ENCODE measurements around the gene CDC27.

CDC27 gene

DNA sequence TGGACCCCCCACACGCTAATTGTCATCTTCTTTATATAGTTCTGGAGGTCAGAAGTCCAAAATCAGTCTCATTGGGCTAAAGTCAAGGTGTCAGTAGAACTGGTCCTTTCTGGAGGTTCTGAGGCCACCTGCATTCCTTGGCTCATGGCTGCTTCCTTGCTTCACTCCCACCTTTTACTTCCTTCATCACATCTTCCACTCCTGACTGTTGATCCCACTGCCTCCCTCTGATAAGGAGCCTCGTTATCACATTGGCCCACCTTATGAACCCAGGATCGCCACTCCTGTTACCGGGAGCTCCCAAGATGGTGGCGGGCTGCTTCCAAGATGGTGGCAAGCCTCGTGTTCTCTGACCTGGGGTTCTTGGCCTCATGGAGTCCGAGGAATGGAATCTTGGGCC lies 83.0 kb downstream of the CDC27 start:
- no peak for TF ChIP-seq TEAD4 (IDR thresholded peaks at IDR 0.05)
- TF ChIP-seq, protein P1, sequence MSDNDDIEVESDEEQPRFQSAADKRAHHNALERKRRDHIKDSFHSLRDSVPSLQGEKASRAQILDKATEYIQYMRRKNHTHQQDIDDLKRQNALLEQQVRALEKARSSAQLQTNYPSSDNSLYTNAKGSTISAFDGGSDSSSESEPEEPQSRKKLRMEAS (IDR thresholded peaks at IDR 0.05), result no peak
- TF ChIP-seq NFIC (IDR thresholded peaks at IDR 0.05), result no peak
- TF ChIP-seq FOXM1 (IDR thresholded peaks at IDR 0.05; ENCODE audit: borderline replicate concordance, low read depth), result no peak
- TF ChIP-seq, protein P2, sequence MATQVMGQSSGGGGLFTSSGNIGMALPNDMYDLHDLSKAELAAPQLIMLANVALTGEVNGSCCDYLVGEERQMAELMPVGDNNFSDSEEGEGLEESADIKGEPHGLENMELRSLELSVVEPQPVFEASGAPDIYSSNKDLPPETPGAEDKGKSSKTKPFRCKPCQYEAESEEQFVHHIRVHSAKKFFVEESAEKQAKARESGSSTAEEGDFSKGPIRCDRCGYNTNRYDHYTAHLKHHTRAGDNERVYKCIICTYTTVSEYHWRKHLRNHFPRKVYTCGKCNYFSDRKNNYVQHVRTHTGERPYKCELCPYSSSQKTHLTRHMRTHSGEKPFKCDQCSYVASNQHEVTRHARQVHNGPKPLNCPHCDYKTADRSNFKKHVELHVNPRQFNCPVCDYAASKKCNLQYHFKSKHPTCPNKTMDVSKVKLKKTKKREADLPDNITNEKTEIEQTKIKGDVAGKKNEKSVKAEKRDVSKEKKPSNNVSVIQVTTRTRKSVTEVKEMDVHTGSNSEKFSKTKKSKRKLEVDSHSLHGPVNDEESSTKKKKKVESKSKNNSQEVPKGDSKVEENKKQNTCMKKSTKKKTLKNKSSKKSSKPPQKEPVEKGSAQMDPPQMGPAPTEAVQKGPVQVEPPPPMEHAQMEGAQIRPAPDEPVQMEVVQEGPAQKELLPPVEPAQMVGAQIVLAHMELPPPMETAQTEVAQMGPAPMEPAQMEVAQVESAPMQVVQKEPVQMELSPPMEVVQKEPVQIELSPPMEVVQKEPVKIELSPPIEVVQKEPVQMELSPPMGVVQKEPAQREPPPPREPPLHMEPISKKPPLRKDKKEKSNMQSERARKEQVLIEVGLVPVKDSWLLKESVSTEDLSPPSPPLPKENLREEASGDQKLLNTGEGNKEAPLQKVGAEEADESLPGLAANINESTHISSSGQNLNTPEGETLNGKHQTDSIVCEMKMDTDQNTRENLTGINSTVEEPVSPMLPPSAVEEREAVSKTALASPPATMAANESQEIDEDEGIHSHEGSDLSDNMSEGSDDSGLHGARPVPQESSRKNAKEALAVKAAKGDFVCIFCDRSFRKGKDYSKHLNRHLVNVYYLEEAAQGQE (IDR thresholded peaks at IDR 0.05; ENCODE audit: low read depth), result no peak
- TF ChIP-seq ZBTB7A (IDR thresholded peaks at IDR 0.05; ENCODE audit: low read depth), result no peak
- TF ChIP-seq, protein P3, sequence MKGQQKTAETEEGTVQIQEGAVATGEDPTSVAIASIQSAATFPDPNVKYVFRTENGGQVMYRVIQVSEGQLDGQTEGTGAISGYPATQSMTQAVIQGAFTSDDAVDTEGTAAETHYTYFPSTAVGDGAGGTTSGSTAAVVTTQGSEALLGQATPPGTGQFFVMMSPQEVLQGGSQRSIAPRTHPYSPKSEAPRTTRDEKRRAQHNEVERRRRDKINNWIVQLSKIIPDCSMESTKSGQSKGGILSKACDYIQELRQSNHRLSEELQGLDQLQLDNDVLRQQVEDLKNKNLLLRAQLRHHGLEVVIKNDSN (IDR thresholded peaks at IDR 0.05), result no peak
- TF ChIP-seq EGR1 (IDR thresholded peaks at IDR 0.05), result no peak
- TF ChIP-seq TCF12 (IDR thresholded peaks at IDR 0.05; ENCODE audit: low read depth), result no peak
- TF ChIP-seq EP300 (IDR thresholded peaks at IDR 0.05; ENCODE audit: borderline replicate concordance), result no peak
- no peak for TF ChIP-seq CEBPB (IDR thresholded peaks at IDR 0.05)
- TF ChIP-seq RAD21 (IDR thresholded peaks at IDR 0.05; ENCODE audit: low read depth), result no peak
- TF ChIP-seq TAF1 (IDR thresholded peaks at IDR 0.05; ENCODE audit: low read depth), result no peak
- no peak for TF ChIP-seq CREB1 (IDR thresholded peaks at IDR 0.05; ENCODE audit: low read depth)
- no peak for TF ChIP-seq YY1 (IDR thresholded peaks at IDR 0.05; ENCODE audit: low read depth)

GRCh38 chr17:47102914-47103313 lies 86.2 kb downstream of the CDC27 start:
- TF ChIP-seq EGR1 (IDR thresholded peaks at IDR 0.05) (no peak), EP300 (IDR thresholded peaks at IDR 0.05; ENCODE audit: borderline replicate concordance) (no peak)
- TF ChIP-seq, protein P3 (IDR thresholded peaks at IDR 0.05), result no peak
- TF ChIP-seq, protein P1 (IDR thresholded peaks at IDR 0.05), result no peak

DNA sequence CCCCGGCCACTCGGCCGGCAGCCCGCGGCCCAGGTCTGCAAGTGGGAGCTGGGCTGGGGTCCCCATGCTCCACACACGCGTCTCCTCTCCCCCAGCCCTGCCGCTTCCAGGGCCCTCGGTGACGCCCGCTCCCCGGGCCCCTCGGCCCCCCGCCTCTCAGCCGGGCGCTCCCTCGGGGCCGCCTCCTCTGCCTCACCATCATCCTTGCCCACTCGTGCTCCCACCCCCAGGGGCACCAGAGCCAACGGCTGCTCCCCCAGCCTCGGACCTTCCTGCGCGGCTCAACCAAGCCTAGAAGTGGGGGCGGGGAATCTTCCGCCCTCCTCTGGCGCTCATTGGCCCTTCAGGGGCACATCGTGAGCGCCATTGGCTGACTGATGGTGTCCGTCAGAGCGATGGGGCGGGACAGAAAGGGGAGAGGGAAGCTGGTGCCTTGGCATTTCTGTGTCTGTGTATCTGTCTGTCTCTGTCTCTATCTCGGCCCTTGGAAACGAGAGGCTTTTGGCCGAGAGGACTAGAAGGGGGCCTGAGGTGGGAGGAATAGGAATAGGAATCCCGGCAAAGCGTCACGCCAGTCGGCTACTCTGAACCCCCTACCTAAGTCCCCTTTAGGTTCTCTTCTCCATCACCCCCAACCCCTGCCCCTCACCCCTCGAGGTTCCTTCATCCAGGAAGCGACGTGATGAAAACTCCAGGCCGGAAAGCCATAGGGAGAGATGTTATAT lies 88.9 kb downstream of the CDC27 start:
- no peak for TF ChIP-seq RAD21 (IDR thresholded peaks at IDR 0.05; ENCODE audit: low read depth)
- no peak for TF ChIP-seq FOXM1 (IDR thresholded peaks at IDR 0.05; ENCODE audit: borderline replicate concordance, low read depth)
- TF ChIP-seq NFIC (IDR thresholded peaks at IDR 0.05), result 0 out of 2 replicates have a peak, but pooled peaks have one; percentile 10
- no peak for TF ChIP-seq CREB1 (IDR thresholded peaks at IDR 0.05; ENCODE audit: low read depth)
- TF ChIP-seq, protein P2 (IDR thresholded peaks at IDR 0.05; ENCODE audit: low read depth), result no peak
- 0 out of 2 replicates have a peak, but pooled peaks have one; percentile 18 for TF ChIP-seq TEAD4 (IDR thresholded peaks at IDR 0.05)
- 0 out of 2 replicates have a peak, but pooled peaks have one; percentile 68 for TF ChIP-seq ZBTB7A (IDR thresholded peaks at IDR 0.05; ENCODE audit: low read depth)
- TF ChIP-seq, protein P1 (IDR thresholded peaks at IDR 0.05), result peak; percentile 23; the same call in 1 of the 2 replicates
- TF ChIP-seq TAF1 (IDR thresholded peaks at IDR 0.05; ENCODE audit: low read depth), result peak; percentile 75; the same call in 1 of the 2 replicates

DNA sequence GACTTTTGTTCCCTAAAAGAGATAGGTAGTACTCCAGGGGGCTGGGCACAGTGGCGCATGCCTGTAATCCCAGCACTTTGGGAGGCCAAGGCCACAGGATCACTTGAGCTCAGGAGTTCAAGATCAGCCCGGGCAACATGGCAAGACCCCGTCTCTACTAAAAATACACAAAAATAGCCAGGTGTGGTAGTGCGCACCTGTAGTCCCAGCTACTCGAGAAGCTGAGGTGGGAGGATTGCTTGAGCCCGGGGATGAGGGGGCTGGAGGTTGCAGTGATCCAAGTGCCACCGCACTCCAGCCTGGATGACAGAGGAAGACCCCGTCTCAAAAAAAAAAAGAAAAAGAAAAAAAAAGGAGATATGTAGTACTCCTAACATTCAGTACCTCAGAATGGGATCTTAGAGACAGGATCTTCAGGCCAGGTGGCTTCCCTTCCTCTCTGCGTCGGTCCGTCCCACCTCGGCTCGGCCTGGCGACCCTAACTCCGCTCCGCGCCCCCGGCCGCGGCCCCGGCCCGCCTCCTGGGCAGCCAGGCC lies 89.6 kb downstream of the CDC27 start:
- TF ChIP-seq TAF1 (IDR thresholded peaks at IDR 0.05; ENCODE audit: low read depth) (no peak), EGR1 (IDR thresholded peaks at IDR 0.05) (no peak), EP300 (IDR thresholded peaks at IDR 0.05; ENCODE audit: borderline replicate concordance) (no peak), TEAD4 (IDR thresholded peaks at IDR 0.05) (no peak), ZBTB7A (IDR thresholded peaks at IDR 0.05; ENCODE audit: low read depth) (no peak), TCF12 (IDR thresholded peaks at IDR 0.05; ENCODE audit: low read depth) (no peak), FOXM1 (IDR thresholded peaks at IDR 0.05; ENCODE audit: borderline replicate concordance, low read depth) (no peak), YY1 (IDR thresholded peaks at IDR 0.05; ENCODE audit: low read depth) (no peak)
- TF ChIP-seq, protein P3 (IDR thresholded peaks at IDR 0.05), result no peak
- TF ChIP-seq, protein P2 (IDR thresholded peaks at IDR 0.05; ENCODE audit: low read depth), result no peak

Measured in Ishikawa (cell line).